ENCODE results near the gene AHNAK2.

DNA sequence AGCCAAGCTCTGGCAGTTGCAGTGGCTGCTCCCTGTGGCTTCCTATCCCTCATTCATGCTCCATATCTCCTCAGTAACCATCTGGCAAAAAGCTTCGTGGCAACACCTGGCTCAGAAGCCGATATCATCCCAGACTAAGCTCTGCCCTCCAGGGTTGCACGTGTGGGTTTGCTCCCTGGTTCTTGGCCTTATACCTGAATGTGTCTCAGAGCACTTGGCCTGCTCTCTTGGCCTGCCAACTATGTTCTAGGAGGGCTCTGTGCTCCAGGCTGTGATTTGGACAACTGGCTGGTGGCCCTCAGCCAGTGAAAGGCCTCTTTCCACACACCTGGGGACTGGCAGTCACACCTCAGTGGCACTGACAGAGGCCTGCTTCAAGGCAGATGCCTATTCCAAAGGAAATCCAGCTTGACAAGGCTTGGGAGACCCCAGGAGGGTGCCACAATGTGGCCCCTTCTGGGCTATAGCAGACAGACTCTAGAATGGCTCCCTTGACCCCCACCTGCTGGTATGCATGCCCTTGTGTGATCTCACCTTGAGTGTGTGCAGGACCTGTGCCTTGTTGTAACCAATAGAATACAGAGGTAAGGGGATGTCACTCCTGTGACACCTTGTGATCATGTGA is 43.0 kb downstream of the AHNAK2 start:
- TF ChIP-seq CTCF (IDR thresholded peaks at IDR 0.05) (no peak), POLR2AphosphoS5 (IDR thresholded peaks at IDR 0.05) (no peak), POLR2A (IDR thresholded peaks at IDR 0.05) (no peak), EP300 (IDR thresholded peaks at IDR 0.05) (no peak)
